LNCaP clone FGC (cell line): ENCODE data around the gene JAKMIP1.
A peak's percentile ranks its signal among the peaks of the same experiment; 100 is the strongest.

Experiments used
- DNase-seq: peaks from one replicate; pipeline ENCODE4 v3.0.0-alpha.2; 2011; ENCODE audit warnings: low read depth
- H3K4me3 ChIP-seq: 2 replicates; pipeline ENCODE4 v1.5.1; 2011; ENCODE audit warnings: mild to moderate bottlenecking, low read depth, low read length, control low read depth
- TF ChIP-seq, protein P1 (sequence below): IDR thresholded peaks from 2 replicates; pipeline ENCODE4 v1.5.1; 2012; ENCODE audit warnings: mild to moderate bottlenecking; ENCODE audit not compliant: control insufficient read depth, insufficient read depth; ENCODE audit errors: extremely low read depth

JAKMIP1 gene

DNA sequence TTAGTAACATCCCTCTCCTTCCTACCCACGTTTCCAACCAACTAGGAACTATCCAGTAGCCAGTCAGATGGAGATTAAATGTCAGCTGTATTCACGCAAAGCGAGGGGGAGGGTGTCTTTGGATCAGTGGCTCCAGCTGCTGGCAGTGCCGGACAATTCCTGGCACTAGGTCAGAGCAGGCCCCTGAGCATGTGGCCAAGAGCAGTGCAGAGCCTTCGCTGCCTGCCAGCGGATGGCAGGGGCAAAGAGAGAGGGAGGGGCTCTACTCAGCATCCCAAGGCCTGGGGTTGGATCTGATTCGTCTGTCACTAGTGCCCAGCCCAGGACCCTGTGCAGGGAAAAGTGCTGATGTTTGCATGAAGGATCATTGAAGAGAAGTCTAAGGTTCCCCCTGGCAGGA is 28.7 kb upstream of the JAKMIP1 start:
- DNase-seq = no peak
- H3K4me3 ChIP-seq = no peak overlapping the region
- TF ChIP-seq, protein P1, sequence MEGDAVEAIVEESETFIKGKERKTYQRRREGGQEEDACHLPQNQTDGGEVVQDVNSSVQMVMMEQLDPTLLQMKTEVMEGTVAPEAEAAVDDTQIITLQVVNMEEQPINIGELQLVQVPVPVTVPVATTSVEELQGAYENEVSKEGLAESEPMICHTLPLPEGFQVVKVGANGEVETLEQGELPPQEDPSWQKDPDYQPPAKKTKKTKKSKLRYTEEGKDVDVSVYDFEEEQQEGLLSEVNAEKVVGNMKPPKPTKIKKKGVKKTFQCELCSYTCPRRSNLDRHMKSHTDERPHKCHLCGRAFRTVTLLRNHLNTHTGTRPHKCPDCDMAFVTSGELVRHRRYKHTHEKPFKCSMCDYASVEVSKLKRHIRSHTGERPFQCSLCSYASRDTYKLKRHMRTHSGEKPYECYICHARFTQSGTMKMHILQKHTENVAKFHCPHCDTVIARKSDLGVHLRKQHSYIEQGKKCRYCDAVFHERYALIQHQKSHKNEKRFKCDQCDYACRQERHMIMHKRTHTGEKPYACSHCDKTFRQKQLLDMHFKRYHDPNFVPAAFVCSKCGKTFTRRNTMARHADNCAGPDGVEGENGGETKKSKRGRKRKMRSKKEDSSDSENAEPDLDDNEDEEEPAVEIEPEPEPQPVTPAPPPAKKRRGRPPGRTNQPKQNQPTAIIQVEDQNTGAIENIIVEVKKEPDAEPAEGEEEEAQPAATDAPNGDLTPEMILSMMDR = 0 out of 2 replicates have a peak, but pooled peaks have one; percentile 10

DNA sequence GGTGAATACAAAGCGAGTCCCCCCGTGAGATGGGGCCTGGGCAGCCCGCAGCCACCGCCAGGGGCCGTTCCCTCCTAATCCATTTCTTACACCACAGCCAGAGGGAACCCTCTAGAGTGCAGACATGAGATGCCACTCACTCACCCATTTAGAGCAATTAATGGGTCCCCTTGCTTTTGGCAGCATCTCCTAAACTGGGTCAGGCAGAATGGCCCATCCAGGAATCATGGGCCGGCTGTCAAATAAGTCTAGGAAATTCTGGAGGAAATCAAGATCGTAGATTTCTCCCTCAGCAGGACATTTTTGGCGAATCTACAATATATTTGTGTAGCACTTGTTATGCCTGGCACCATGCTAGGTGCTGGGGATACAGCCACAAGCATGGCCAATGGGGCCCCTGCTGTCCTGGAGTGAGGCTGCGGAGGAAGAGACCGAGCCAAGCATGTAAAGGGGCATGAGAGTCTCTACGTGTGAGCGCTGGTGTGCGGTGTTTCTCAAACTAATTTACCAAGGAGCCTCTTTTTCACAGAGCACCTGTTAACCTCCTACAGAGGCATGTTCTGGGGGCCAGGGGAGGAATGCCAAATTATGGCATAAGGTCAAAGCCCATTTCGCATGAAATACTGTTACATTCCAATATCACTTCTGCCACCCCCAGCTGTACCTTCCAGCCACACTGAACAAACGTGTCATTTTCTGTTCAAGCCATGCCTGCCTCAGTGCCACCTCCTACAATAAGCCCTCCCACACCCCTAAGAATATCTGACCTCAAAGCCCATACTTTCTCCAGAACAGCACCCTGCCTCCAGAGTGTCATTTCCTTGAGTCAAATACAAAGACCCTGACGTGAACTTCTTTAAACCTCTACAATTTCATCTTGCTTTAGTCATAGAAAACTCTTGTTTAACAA is 28.1 kb upstream of the JAKMIP1 start:
- no peak for DNase-seq
- no peak overlapping the region for H3K4me3 ChIP-seq
- TF ChIP-seq, protein P1 = no peak

DNA sequence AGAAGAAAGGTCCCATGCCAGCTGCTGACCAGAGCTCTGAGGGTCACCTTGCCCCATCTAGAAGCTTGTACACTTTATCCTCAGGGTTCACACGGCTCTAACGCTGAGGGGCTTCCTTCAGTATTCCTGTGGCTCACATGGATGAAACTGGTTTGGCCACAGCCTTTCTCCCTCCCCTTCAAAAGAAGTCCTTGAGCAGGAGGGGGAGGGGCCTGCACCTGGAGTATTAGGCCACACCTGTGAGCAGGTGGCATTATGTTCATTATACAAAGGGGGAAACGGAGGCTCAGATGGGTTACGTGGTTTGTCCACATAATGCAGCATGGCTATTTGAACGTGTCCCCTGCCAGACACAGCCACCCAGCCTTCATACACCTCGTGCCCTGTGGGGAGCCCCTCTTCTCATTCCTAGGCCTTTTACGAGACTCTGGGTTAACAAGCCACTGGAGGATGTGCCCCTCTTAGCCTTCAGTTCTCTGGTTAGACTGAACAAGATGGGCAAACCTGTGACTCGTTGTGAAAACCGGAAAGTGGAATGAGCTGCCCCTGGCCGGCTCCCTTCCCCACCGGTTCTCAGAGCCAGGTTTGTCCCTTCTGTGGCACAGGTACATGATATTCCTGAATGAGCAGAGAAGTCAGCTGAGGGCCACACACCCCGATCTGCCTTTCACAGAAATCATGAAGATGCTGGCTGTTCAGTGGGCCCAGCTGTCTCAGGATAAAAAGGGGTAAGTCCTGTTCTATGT is 27.2 kb upstream of the JAKMIP1 start:
- H3K4me3 ChIP-seq = no peak overlapping the region
- DNase-seq = no peak
- TF ChIP-seq, protein P1 = no peak

DNA sequence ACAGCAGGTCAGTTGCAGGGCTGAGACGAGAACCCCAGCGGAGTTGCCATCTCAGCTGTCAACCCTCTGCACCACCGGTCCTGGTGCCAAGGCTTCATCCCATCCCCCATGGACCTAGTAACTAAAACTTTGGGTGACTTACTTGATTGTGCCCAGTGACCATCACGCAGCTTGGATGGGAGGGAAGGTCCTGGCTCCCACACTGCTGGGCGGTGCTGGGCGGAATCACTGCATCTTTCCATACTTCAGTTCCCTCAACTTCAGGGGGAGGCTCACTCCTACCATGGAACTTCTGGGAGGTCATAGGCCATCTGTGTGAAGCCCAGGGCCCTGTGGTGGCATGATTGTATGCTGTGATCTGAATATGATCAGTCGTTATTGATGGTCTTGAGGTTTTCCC is 26.2 kb upstream of the JAKMIP1 start:
- DNase-seq = no peak
- TF ChIP-seq, protein P1 = no peak

DNA sequence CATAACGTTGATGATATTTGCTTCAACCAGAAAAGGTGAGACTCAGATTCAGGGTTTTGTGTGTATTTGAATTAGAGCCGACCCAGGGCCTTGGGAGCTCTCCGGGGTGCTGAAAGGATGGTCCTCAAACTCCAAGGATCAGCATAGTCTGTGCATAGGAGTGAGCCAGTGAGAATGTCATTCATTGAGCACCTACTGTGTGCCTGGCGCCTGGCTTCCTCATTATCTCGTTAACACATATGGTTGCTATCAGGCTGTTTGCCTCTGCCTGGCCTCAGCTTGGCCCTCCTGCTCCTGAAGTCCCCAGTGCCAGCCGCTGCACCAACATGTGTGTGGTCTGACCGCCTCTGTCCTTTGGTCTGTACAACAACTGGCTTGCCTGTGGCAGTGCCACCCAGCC is 25.1 kb upstream of the JAKMIP1 start:
- no peak for DNase-seq
- TF ChIP-seq, protein P1 = no peak
- no peak overlapping the region for H3K4me3 ChIP-seq

More for the DNA sequence above, 26.2 kb upstream of the JAKMIP1 start:
- H3K4me3 ChIP-seq = no peak overlapping the region

DNA sequence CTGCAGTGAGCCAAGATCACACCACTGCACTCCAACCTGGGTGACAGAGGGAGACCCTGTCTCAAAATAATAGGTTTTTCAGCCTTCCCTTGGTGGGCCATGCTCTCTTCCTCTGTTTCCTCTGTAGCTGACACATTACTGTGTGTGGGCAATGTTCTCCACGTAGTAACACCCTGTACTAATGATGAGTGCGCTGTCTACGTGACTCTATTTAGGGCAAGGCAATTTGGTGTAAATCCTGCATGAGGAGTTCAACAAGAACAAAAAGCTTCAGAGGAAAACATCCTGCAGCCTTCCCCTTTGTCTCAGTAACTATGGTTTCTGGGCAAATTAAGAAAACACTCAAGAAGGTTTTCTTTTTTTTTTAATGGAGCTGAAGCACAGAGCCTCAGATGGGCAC is 24.4 kb upstream of the JAKMIP1 start:
- TF ChIP-seq, protein P1 = no peak
- DNase-seq = no peak
- no peak overlapping the region for H3K4me3 ChIP-seq
